ENCODE data around the gene LIN28A.

The LIN28A gene

GRCh38 chr1:26468911-26469310 is 58.3 kb downstream of the LIN28A start:
- Histone ChIP-seq H3K9me3 (no peaks in the 10 kb centered on the region), H3K27ac (peak overlapping the region; percentile 98), H3K36me3 (peaks cover 41% of the 10 kb centered on the region), H3K4me3 (ENCODE audit: low read depth in 1 of 2, low read length in 1 of 2) (no peak overlapping the region), H3K27me3 (no peaks in the 10 kb centered on the region), H3K4me1 (ENCODE audit: control insufficient read depth in 1 of 2, insufficient read depth in 1 of 2, low read depth in 1 of 2, low read length in 1 of 2) (peaks cover 42 to 47% of the 10 kb centered on the region in 2 experiments)
- TF ChIP-seq, protein P1, sequence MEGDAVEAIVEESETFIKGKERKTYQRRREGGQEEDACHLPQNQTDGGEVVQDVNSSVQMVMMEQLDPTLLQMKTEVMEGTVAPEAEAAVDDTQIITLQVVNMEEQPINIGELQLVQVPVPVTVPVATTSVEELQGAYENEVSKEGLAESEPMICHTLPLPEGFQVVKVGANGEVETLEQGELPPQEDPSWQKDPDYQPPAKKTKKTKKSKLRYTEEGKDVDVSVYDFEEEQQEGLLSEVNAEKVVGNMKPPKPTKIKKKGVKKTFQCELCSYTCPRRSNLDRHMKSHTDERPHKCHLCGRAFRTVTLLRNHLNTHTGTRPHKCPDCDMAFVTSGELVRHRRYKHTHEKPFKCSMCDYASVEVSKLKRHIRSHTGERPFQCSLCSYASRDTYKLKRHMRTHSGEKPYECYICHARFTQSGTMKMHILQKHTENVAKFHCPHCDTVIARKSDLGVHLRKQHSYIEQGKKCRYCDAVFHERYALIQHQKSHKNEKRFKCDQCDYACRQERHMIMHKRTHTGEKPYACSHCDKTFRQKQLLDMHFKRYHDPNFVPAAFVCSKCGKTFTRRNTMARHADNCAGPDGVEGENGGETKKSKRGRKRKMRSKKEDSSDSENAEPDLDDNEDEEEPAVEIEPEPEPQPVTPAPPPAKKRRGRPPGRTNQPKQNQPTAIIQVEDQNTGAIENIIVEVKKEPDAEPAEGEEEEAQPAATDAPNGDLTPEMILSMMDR (IDR thresholded peaks at IDR 0.05), result no peak

GRCh38 chr1:26469558-26469957 is 58.9 kb downstream of the LIN28A start:
- TF ChIP-seq, protein P1 (IDR thresholded peaks at IDR 0.05), result no peak
- H3K27me3 ChIP-seq, result no peaks in the 10 kb centered on the region
- peak overlapping the region in 1 of 2 experiments; percentile 94 for H3K4me3 ChIP-seq (ENCODE audit: low read depth in 1 of 2, low read length in 1 of 2)
- peaks cover 49 to 54% of the 10 kb centered on the region in 2 experiments for H3K4me1 ChIP-seq (ENCODE audit: control insufficient read depth in 1 of 2, insufficient read depth in 1 of 2, low read depth in 1 of 2, low read length in 1 of 2)
- peaks cover 47% of the 10 kb centered on the region for H3K36me3 ChIP-seq
- H3K9me3 ChIP-seq, result no peaks in the 10 kb centered on the region
- H3K27ac ChIP-seq, result peak overlapping the region; percentile 98

DNA sequence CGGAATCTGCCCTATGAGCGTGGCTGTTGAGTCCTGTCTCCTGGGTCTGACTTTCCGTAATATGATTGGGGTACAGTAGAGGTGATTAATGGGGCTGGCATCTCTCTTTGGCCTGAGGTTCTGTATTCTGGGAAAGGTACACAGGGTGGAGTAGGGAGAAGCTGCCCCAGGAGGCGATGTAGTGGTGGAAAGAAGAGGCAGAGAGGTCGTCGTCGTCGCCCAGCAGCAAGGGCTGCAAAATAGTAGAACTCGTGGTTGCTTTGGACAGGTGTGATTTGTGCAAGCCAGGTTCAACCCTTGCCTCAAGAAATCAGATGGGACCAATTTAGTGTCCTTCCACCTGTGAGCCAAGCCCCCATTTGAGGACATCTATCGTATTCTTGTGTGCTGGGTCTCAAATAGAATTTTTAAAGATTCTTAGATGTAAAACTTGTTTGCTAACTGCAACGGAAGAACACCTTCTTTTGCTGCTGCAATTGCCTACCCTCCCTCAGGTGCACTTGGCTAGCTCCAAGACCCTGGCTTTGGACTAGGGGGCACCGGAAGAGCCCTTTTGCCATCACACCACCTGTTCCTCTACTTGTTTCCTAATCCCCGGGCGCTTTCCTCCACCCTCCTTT is 60.4 kb downstream of the LIN28A start:
- Histone ChIP-seq H3K4me3 (ENCODE audit: low read depth in 1 of 2, low read length in 1 of 2) (peak overlapping the region; percentile 94 to 99), H3K27me3 (no peaks in the 10 kb centered on the region), H3K4me1 (ENCODE audit: control insufficient read depth in 1 of 2, insufficient read depth in 1 of 2, low read depth in 1 of 2, low read length in 1 of 2) (peaks cover 53 to 60% of the 10 kb centered on the region in 2 experiments), H3K36me3 (peaks cover 40% of the 10 kb centered on the region), H3K27ac (peak overlapping the region; percentile 98), H3K9me3 (no peaks in the 10 kb centered on the region)
- TF ChIP-seq, protein P1 (IDR thresholded peaks at IDR 0.05), result no peak

DNA sequence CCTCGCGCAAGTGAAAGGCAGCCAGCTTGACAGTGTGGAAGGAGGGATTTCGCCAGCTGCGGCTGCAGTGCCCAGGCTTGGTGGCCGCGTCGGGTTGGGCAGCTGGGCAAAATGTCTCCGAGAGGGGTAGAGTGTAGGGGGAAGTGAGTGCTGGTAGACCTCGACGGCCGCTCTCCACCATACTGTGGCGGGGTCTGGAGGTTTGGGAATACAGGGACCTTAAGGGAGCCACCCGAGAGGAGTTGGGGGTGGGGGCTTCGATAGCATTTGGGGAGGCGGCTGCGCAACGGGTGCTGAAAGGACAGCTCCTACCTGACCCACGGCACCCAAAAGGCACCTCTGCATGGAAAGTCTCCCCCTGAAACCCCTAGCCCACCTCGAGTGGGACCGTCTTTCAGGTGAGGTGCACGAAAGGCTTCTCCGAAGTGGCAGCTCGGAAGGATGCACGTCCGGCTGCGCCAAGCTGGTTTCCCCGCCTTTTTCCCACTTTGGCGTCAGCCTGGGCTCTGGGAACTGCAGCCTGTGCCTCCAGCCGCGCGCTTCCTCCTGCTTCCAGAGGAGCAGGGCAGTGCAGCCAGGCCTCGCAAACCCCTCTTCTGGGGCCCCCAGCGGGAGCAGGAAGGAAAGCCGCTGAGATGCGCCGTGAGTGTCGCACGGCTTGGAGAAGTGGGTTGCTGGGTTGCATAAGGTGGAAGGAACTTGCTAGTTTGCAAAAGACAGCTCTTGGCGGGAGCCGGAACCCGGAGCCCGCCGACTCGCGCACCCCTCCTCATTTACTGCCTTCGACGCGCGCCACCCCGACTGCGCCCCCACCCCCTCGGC is 61.1 kb downstream of the LIN28A start:
- peak overlapping the region; percentile 98 for H3K27ac ChIP-seq
- H3K4me3 ChIP-seq (ENCODE audit: low read depth in 1 of 2, low read length in 1 of 2), result peak overlapping the region; percentile 94 to 99
- peaks cover 40% of the 10 kb centered on the region for H3K36me3 ChIP-seq
- no peaks in the 10 kb centered on the region for H3K27me3 ChIP-seq
- TF ChIP-seq, protein P1 (IDR thresholded peaks at IDR 0.05), result peak; percentile 33
- no peaks in the 10 kb centered on the region for H3K9me3 ChIP-seq
- H3K4me1 ChIP-seq (ENCODE audit: control insufficient read depth in 1 of 2, insufficient read depth in 1 of 2, low read depth in 1 of 2, low read length in 1 of 2), result peaks cover 53 to 61% of the 10 kb centered on the region in 2 experiments

GRCh38 chr1:26472320-26472900 is 61.8 kb downstream of the LIN28A start, which contains the start of gene HMGN2:
TSS of gene HMGN2 (plus strand) at chr1:26472440. CDS start at chr1:26472613, 173 bp downstream.
- Histone ChIP-seq H3K27ac (peak within 1 kb of the TSS; percentile 98), H3K36me3 (peaks cover 40% of the 10 kb centered on the region), H3K4me3 (ENCODE audit: low read depth in 1 of 2, low read length in 1 of 2) (peak within 1 kb of the TSS; percentile 94 to 99), H3K4me1 (ENCODE audit: control insufficient read depth in 1 of 2, insufficient read depth in 1 of 2, low read depth in 1 of 2, low read length in 1 of 2) (peaks cover 53 to 61% of the 10 kb centered on the region in 2 experiments), H3K27me3 (no peaks in the 10 kb centered on the region), H3K9me3 (no peaks in the 10 kb centered on the region)
- TF ChIP-seq, protein P1 (IDR thresholded peaks at IDR 0.05), result no peak

Measured in neutrophil (primary cell).